Gastrocnemius medialis (tissue), 4 donors: Measurements from ENCODE around the gene SRGAP1. TPM values are rescaled to one million over a fixed set of nuclear protein-coding genes. Genes with fewer than 3 reads are reported as not detected.
"Not testable (repeated sequence)": the region's sequence is repeated elsewhere in the genome, so short reads cannot be mapped to it uniquely, and the experiment has no call there.

Experiments used
- ATAC-seq, 2 donors: fragments of 150-250 bp; one replicate each; pipeline ENCODE4 v1.9.1; 2016
- DNase-seq, 2 donors: peaks; one replicate each; pipeline ENCODE4 v3.0.0-alpha.2; 2019
- H3K27ac ChIP-seq, 4 donors: fragments of 200-600 bp; sonication (generic); 1 replicate in 1 of 4; 2 replicates in 3 of 4; pipeline ENCODE4 v1.5.1; 2016 to 2018; ENCODE audit warnings: mild to moderate bottlenecking in 2 of 4, moderate library complexity in 1 of 4
- H3K27me3 ChIP-seq, 3 donors: fragments of 200-600 bp; sonication (generic) in 2 of 3; 1 replicate in 1 of 3; 2 replicates in 2 of 3; pipeline versions ENCODE4 v1.5.1 to v1.6.0; 2016 to 2019; ENCODE audit warnings: mild to moderate bottlenecking in 1 of 3, moderate library complexity in 1 of 3
- H3K36me3 ChIP-seq, 2 donors: fragments of 200-600 bp; sonication (generic) in 1 of 2; one replicate each; pipeline ENCODE4 v1.5.1; 2017 to 2018
- H3K4me1 ChIP-seq, 2 donors: fragments of 200-600 bp; sonication (generic) in 1 of 2; one replicate each; pipeline ENCODE4 v1.5.1; 2016 to 2017; ENCODE audit warnings: mild to moderate bottlenecking in 2 of 2
- H3K4me3 ChIP-seq, 4 donors: fragments of 200-600 bp; sonication (generic) in 3 of 4; 1 replicate in 1 of 4; 2 replicates in 3 of 4; pipeline ENCODE4 v1.5.1; 2016 to 2019; ENCODE audit warnings: mild to moderate bottlenecking in 2 of 4
- H3K9me3 ChIP-seq, 3 donors: fragments of 200-600 bp; sonication (generic) in 2 of 3; 1 replicate in 1 of 3; 2 replicates in 2 of 3; pipeline ENCODE4 v1.5.1; 2016 to 2019
- POLR2A ChIP-seq, 2 donors: fragments of 450-650 bp; IDR thresholded peaks; one replicate each; pipeline ENCODE4 v1.6.1; 2017; ENCODE audit warnings: antibody characterized with exemption in 2 of 2, mild to moderate bottlenecking in 2 of 2, moderate library complexity in 2 of 2
- in situ Hi-C, 4 donors: fragments of 200-750 bp; cut with MboI; loops; one replicate each; pipeline versions ENCODE4 v1.15.0 to v1.8.0; 2017; ENCODE audit warnings: low sequenced_read_pairs in 4 of 4
- intact Hi-C: fragments of 100-400 bp; cut with DNase I; formaldehyde crosslinking; loops from one replicate; pipeline ENCODE4 v1.15.1; 2023; ENCODE audit warnings: low total_unique reads
- total RNA-seq, 4 donors: library from RNA; depleted of rRNA; stranded (reverse); fragments of >200 nt; gene quantifications; one replicate each; pipeline versions ENCODE4 v1.1.0 to v1.2.3, GENCODE V29; 2016
- TF ChIP-seq, protein P1 (sequence below), 5 experiments: fragments of 450-650 bp in 3 of 5; fragments of 200-600 bp in 2 of 5; sonication (generic) in 2 of 5; IDR thresholded peaks in 4 of 5; conservative IDR thresholded peaks in 1 of 5; 1 replicate in 4 of 5; 2 replicates in 1 of 5; pipeline ENCODE4 v1.5.1; 2016 to 2019; ENCODE audit warnings: antibody characterized with exemption in 5 of 5, mild to moderate bottlenecking in 3 of 5, moderate library complexity in 3 of 5

Gene SRGAP1
- total RNA-seq, 4 donors from 2014 or later = 0.36 to 0.85 (median 0.66) TPM

DNA sequence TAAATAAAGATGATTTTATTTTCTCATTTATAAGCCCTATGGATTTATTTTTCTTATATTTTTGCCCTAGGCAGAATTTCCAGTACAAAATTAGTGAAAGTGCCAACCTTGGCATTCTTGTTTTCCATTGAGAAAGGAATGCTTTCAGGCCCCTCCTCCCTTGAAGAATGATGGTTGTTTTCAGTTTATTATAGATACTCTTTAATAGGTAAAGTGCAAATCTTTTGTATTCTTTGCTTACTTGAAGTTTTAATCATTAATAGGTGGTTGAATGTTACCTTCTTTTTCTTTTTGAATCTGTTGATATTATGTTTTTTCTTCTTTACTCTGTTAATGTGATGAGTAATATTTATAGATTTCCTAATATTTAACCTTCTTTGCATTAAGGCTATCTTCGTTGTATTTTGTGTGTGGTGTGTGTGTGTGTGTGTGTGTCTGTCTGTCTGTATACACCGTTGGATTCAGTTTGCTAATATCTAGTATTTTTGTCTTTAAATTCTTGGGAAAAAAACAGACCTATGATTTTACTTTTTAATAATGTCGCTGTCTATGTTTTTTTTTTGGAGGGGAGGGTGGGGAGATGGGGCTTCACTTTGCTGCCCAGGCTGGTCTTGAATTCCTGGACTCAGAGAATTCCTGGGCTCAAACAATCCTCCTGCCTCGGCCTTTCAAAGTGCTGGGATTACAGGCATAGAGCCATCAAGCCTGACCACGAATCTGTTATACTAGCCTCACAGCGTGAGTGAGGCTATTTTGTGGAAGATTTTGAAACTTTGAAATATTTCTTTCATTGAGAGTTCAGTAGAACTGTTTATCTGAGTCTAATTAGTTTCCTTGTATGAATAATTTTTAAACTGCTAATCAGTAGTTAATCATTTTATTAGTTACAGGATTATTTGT is 13.5 kb downstream of the SRGAP1 start:
- TF ChIP-seq, protein P1, sequence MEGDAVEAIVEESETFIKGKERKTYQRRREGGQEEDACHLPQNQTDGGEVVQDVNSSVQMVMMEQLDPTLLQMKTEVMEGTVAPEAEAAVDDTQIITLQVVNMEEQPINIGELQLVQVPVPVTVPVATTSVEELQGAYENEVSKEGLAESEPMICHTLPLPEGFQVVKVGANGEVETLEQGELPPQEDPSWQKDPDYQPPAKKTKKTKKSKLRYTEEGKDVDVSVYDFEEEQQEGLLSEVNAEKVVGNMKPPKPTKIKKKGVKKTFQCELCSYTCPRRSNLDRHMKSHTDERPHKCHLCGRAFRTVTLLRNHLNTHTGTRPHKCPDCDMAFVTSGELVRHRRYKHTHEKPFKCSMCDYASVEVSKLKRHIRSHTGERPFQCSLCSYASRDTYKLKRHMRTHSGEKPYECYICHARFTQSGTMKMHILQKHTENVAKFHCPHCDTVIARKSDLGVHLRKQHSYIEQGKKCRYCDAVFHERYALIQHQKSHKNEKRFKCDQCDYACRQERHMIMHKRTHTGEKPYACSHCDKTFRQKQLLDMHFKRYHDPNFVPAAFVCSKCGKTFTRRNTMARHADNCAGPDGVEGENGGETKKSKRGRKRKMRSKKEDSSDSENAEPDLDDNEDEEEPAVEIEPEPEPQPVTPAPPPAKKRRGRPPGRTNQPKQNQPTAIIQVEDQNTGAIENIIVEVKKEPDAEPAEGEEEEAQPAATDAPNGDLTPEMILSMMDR (IDR thresholded peaks at IDR 0.05 in 4 of 5, conservative IDR thresholded peaks at IDR 0.05 in 1 of 5) = no peak
- no peak for TF ChIP-seq POLR2A (IDR thresholded peaks at IDR 0.05)
- DNase-seq = no peak
- H3K36me3 ChIP-seq = no peaks in the 10 kb centered on the region
- in situ Hi-C loops (no loop called here), intact Hi-C loops (no loop called here)
- H3K4me1 ChIP-seq = peaks cover 7 to 11% of the 10 kb centered on the region in 2 donors
- no peaks in the 10 kb centered on the region for H3K9me3 ChIP-seq
- no peak overlapping the region for H3K4me3 ChIP-seq
- no peaks in the 10 kb centered on the region for H3K27me3 ChIP-seq
- H3K27ac ChIP-seq = no peak overlapping the region
- ATAC-seq = no peak

GRCh38 chr12:63859880-63860279 is 15.4 kb downstream of the SRGAP1 start:
- intact Hi-C loops = not testable (repeated sequence)

GRCh38 chr12:63862187-63862968 is 17.9 kb downstream of the SRGAP1 start:
- H3K4me3 ChIP-seq = no peak overlapping the region
- intact Hi-C loops = no loop called here
- no peak overlapping the region for H3K27ac ChIP-seq
- H3K27me3 ChIP-seq = no peaks in the 10 kb centered on the region
- DNase-seq = no peak
- TF ChIP-seq POLR2A (IDR thresholded peaks at IDR 0.05) = no peak
- TF ChIP-seq, protein P1 (IDR thresholded peaks at IDR 0.05 in 4 of 5, conservative IDR thresholded peaks at IDR 0.05 in 1 of 5) = no peak
- H3K36me3 ChIP-seq = no peaks in the 10 kb centered on the region
- peaks cover 7 to 11% of the 10 kb centered on the region in 2 donors for H3K4me1 ChIP-seq
- in situ Hi-C loops = no loop called here
- ATAC-seq = no peak
- H3K9me3 ChIP-seq = no peaks in the 10 kb centered on the region

More at GRCh38 chr12:63859880-63860279, 15.4 kb downstream of the SRGAP1 start:
- DNase-seq, in situ Hi-C loops, ATAC-seq, H3K27ac ChIP-seq, H3K36me3 ChIP-seq, H3K27me3 ChIP-seq, H3K9me3 ChIP-seq, H3K4me3 ChIP-seq: not testable (repeated sequence)
- peaks cover 7 to 11% of the 10 kb centered on the region in 2 donors for H3K4me1 ChIP-seq

DNA sequence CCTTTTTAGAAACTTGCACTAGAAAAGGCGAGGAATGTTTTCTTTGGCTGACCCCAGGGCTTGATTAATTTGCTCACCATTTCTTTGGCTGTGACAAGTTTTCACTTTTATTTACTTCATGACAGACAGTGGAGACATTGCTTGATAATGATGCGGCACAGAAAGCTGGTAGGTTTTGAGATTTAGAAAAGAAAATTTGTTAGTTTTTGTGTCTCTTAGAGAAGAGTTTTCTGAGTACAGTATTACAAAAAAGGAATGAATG is 18.4 kb downstream of the SRGAP1 start:
- H3K4me3 ChIP-seq = no peak overlapping the region
- in situ Hi-C loops = no loop called here
- no peaks in the 10 kb centered on the region for H3K27me3 ChIP-seq
- H3K27ac ChIP-seq = no peak overlapping the region
- intact Hi-C loops = no loop called here
- TF ChIP-seq, protein P1 (IDR thresholded peaks at IDR 0.05 in 4 of 5, conservative IDR thresholded peaks at IDR 0.05 in 1 of 5) = no peak
- no peak for TF ChIP-seq POLR2A (IDR thresholded peaks at IDR 0.05)
- ATAC-seq (no peak), DNase-seq (no peak)
- no peaks in the 10 kb centered on the region for H3K36me3 ChIP-seq
- H3K4me1 ChIP-seq = peaks cover 7 to 11% of the 10 kb centered on the region in 2 donors
- no peaks in the 10 kb centered on the region for H3K9me3 ChIP-seq
